Measurements from ENCODE around the gene NCOA5.

The NCOA5 gene

GRCh38 chr20:46013322-46013828, 76.4 kb downstream of the NCOA5 start:
- FAIRE-seq: no peak

- no peak for FAIRE-seq
Measured at GRCh38 chr20:46012921-46013320, 76.8 kb downstream of the NCOA5 start.

GRCh38 chr20:46011631-46012482, 77.9 kb downstream of the NCOA5 start:
- no peak for FAIRE-seq
